HEK293 (cell line): ENCODE data around the gene IGSF9B.

Experiments used
- CTCF ChIA-PET: fragments of 350-600 bp; formaldehyde crosslinking; extraction: SDS; loops from one replicate; lab custom pipeline; 2021; ENCODE audit warnings: antibody characterized with exemption; lab: Yijun Ruan, JAX
- POLR2A ChIA-PET: fragments of 300-600 bp; formaldehyde crosslinking; extraction: SDS; loops from one replicate; lab custom pipeline; 2020; ENCODE audit warnings: antibody characterized with exemption, inconsistent platforms; lab: Yijun Ruan, JAX
- H3K27ac ChIP-seq: fragments of 200-500 bp; sonication (Bioruptor generic); 2 replicates; pipeline ENCODE4 v1.5.1; 2014; ENCODE audit warnings: low read depth, low read length, control low read depth, inconsistent platforms; ENCODE audit errors: extremely low read depth
- H3K36me3 ChIP-seq, 2 experiments: fragments of 200-500 bp in 1 of 2; sonication (Bioruptor generic) in 1 of 2; 1 replicate in 1 of 2; 2 replicates in 1 of 2; pipeline ENCODE4 v1.5.1; 2014 to 2017; ENCODE audit warnings: inconsistent platforms in 2 of 2, low read length in 2 of 2; ENCODE audit not compliant: control insufficient read depth in 2 of 2, insufficient read depth in 1 of 2
- H3K4me1 ChIP-seq: fragments of 200-500 bp; sonication (Bioruptor generic); 2 replicates; pipeline ENCODE4 v1.5.1; 2014; ENCODE audit warnings: mild to moderate bottlenecking, low read length, inconsistent platforms; ENCODE audit not compliant: control insufficient read depth, insufficient read depth
- H3K4me3 ChIP-seq: 2 replicates; pipeline ENCODE4 v1.5.1; 2011; ENCODE audit warnings: low read depth, mild to moderate bottlenecking, control low read depth, low read length, moderate library complexity
- H3K9me3 ChIP-seq: fragments of 200-500 bp; sonication (Bioruptor generic); 2 replicates; pipeline ENCODE4 v1.5.1; 2014; ENCODE audit warnings: low read depth, low read length, inconsistent platforms; ENCODE audit not compliant: control insufficient read depth, insufficient read depth
- HOXC10 ChIP-seq: sonication (generic); formaldehyde crosslinking; IDR thresholded peaks from 2 replicates; pipeline ENCODE4 v1.8.1; 2023; ENCODE audit warnings: mild to moderate bottlenecking, missing genetic modification reagents
- OVOL3 ChIP-seq: fragments of 450-650 bp; formaldehyde crosslinking; IDR thresholded peaks from 2 replicates; pipeline ENCODE4 v1.5.1; 2016; ENCODE audit warnings: missing biosample characterization, missing genetic modification characterization
- SP3 ChIP-seq: fragments of 450-650 bp; formaldehyde crosslinking; IDR thresholded peaks from 2 replicates; pipeline ENCODE4 v1.5.1; 2016; ENCODE audit warnings: missing biosample characterization, missing genetic modification characterization
- WT1 ChIP-seq: fragments of 450-650 bp; formaldehyde crosslinking; IDR thresholded peaks from 2 replicates; pipeline ENCODE4 v1.5.1; 2016; ENCODE audit warnings: missing biosample characterization, missing genetic modification characterization
- ZBTB1 ChIP-seq: fragments of 450-650 bp; formaldehyde crosslinking; IDR thresholded peaks from 2 replicates; pipeline ENCODE4 v1.5.1; 2016; ENCODE audit warnings: missing biosample characterization, missing genetic modification characterization
- ZFP3 ChIP-seq: fragments of 450-650 bp; formaldehyde crosslinking; IDR thresholded peaks from 2 replicates; pipeline ENCODE4 v1.5.1; 2016; ENCODE audit warnings: low read depth, missing biosample characterization, missing genetic modification characterization
- ZIC2 ChIP-seq: fragments of 450-650 bp; formaldehyde crosslinking; IDR thresholded peaks from 2 replicates; pipeline ENCODE4 v1.5.1; 2016; ENCODE audit warnings: missing biosample characterization, missing genetic modification characterization
- ZNF146 ChIP-seq: fragments of 450-650 bp; formaldehyde crosslinking; IDR thresholded peaks from 2 replicates; pipeline ENCODE4 v1.5.1; 2016; ENCODE audit warnings: missing biosample characterization, missing genetic modification characterization
- ZNF169 ChIP-seq: fragments of 450-650 bp; formaldehyde crosslinking; IDR thresholded peaks from 2 replicates; pipeline ENCODE4 v1.5.1; 2016; ENCODE audit warnings: missing biosample characterization, missing genetic modification characterization
- ZNF610 ChIP-seq: fragments of 450-650 bp; formaldehyde crosslinking; IDR thresholded peaks from 2 replicates; pipeline ENCODE4 v1.5.1; 2016; ENCODE audit warnings: missing biosample characterization, missing genetic modification characterization, borderline replicate concordance
- ZNF629 ChIP-seq: fragments of 450-650 bp; formaldehyde crosslinking; IDR thresholded peaks from 2 replicates; pipeline ENCODE4 v1.5.1; 2017; ENCODE audit warnings: missing biosample characterization, missing genetic modification characterization
- ZNF660 ChIP-seq: fragments of 450-650 bp; IDR thresholded peaks from 2 replicates; pipeline ENCODE4 v1.5.1; 2018; ENCODE audit warnings: missing biosample characterization, mild to moderate bottlenecking, missing genetic modification characterization
- ZNF677 ChIP-seq: fragments of 450-650 bp; IDR thresholded peaks from 2 replicates; pipeline ENCODE4 v1.5.0; 2018; ENCODE audit warnings: missing biosample characterization, mild to moderate bottlenecking, missing genetic modification characterization, moderate library complexity
- ZNF830 ChIP-seq: fragments of 450-650 bp; IDR thresholded peaks from 2 replicates; pipeline ENCODE4 v1.5.0; 2018; ENCODE audit warnings: missing biosample characterization, missing genetic modification characterization, low read depth, mild to moderate bottlenecking, moderate library complexity
- ZSCAN16 ChIP-seq: fragments of 450-650 bp; formaldehyde crosslinking; IDR thresholded peaks from 2 replicates; pipeline ENCODE4 v1.5.1; 2016; ENCODE audit warnings: missing biosample characterization, missing genetic modification characterization
- ZSCAN30 ChIP-seq: fragments of 450-650 bp; IDR thresholded peaks from 2 replicates; pipeline ENCODE4 v1.5.1; 2018; ENCODE audit warnings: missing biosample characterization, mild to moderate bottlenecking, missing genetic modification characterization, moderate library complexity
- TF ChIP-seq, protein P1 (sequence below): fragments of 450-650 bp; formaldehyde crosslinking; IDR thresholded peaks from 2 replicates; pipeline ENCODE4 v1.5.1; 2016; ENCODE audit warnings: missing biosample characterization, missing genetic modification characterization
- TF ChIP-seq, protein P2 (sequence below): fragments of 450-650 bp; formaldehyde crosslinking; conservative IDR thresholded peaks from 2 replicates; pipeline ENCODE4 v1.5.1; 2016; ENCODE audit warnings: low read depth, missing biosample characterization, missing genetic modification characterization
- TF ChIP-seq, protein P3 (sequence below): fragments of 450-650 bp; formaldehyde crosslinking; IDR thresholded peaks from 2 replicates; pipeline ENCODE4 v1.5.1; 2016; ENCODE audit warnings: missing biosample characterization, missing genetic modification characterization
- TF ChIP-seq, protein P4 (sequence below): fragments of 450-650 bp; formaldehyde crosslinking; optimal IDR thresholded peaks from 2 replicates; pipeline ENCODE3; 2016; ENCODE audit warnings: missing biosample characterization, mild to moderate bottlenecking, missing genetic modification characterization

IGSF9B gene

DNA sequence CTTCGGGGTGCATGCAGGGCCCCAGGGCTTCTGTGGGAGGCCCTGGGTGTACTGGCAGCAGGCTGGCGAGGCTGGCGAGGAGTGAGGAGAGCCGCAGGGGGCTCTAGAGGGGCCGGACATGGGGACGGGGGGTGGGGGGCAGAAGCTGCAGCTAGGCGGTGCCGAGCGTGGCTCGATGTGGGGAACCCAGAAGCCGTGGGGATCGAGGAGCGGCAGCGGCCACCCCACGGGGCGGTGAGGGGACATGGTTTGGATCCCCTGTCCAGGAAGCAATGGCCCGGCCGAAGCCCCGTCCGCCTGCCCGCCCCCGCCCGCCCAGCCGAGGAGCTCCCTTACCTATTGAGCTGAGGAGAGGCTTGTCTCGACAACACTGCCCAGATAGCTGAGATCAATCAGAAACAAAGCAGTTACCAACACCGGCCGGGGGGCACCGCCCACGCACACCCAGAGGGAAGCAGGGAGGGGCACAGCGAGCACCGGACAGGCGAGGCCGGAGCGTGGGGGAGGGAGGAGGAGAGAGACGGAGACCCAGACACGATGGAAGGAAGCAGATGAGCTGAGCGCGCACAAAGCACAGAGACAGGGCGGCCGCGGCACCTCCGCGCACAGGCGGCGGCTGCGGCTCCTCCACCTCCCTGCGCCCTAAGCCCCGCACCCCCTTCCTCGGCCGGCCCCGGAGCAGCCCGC, 38.7 kb downstream of the IGSF9B start:
- TF ChIP-seq ZNF830 (tag by site-specific recombination) (no peak), ZNF629 (no peak), ZBTB1 (tag by site-specific recombination) (no peak), ZNF169 (tag by site-specific recombination) (no peak), ZFP3 (tag by site-specific recombination) (no peak), SP3 (tag by site-specific recombination) (no peak), ZSCAN30 (tag by site-specific recombination) (no peak), WT1 (tag by site-specific recombination) (no peak), ZSCAN16 (no peak), ZIC2 (tag by site-specific recombination) (no peak), ZNF610 (tag by site-specific recombination) (no peak), HOXC10 (CRISPR knock-in tag) (no peak)
- TF ChIP-seq, protein P1, sequence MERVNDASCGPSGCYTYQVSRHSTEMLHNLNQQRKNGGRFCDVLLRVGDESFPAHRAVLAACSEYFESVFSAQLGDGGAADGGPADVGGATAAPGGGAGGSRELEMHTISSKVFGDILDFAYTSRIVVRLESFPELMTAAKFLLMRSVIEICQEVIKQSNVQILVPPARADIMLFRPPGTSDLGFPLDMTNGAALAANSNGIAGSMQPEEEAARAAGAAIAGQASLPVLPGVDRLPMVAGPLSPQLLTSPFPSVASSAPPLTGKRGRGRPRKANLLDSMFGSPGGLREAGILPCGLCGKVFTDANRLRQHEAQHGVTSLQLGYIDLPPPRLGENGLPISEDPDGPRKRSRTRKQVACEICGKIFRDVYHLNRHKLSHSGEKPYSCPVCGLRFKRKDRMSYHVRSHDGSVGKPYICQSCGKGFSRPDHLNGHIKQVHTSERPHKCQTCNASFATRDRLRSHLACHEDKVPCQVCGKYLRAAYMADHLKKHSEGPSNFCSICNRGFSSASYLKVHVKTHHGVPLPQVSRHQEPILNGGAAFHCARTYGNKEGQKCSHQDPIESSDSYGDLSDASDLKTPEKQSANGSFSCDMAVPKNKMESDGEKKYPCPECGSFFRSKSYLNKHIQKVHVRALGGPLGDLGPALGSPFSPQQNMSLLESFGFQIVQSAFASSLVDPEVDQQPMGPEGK (tag by site-specific recombination): no peak
- TF ChIP-seq, protein P2, sequence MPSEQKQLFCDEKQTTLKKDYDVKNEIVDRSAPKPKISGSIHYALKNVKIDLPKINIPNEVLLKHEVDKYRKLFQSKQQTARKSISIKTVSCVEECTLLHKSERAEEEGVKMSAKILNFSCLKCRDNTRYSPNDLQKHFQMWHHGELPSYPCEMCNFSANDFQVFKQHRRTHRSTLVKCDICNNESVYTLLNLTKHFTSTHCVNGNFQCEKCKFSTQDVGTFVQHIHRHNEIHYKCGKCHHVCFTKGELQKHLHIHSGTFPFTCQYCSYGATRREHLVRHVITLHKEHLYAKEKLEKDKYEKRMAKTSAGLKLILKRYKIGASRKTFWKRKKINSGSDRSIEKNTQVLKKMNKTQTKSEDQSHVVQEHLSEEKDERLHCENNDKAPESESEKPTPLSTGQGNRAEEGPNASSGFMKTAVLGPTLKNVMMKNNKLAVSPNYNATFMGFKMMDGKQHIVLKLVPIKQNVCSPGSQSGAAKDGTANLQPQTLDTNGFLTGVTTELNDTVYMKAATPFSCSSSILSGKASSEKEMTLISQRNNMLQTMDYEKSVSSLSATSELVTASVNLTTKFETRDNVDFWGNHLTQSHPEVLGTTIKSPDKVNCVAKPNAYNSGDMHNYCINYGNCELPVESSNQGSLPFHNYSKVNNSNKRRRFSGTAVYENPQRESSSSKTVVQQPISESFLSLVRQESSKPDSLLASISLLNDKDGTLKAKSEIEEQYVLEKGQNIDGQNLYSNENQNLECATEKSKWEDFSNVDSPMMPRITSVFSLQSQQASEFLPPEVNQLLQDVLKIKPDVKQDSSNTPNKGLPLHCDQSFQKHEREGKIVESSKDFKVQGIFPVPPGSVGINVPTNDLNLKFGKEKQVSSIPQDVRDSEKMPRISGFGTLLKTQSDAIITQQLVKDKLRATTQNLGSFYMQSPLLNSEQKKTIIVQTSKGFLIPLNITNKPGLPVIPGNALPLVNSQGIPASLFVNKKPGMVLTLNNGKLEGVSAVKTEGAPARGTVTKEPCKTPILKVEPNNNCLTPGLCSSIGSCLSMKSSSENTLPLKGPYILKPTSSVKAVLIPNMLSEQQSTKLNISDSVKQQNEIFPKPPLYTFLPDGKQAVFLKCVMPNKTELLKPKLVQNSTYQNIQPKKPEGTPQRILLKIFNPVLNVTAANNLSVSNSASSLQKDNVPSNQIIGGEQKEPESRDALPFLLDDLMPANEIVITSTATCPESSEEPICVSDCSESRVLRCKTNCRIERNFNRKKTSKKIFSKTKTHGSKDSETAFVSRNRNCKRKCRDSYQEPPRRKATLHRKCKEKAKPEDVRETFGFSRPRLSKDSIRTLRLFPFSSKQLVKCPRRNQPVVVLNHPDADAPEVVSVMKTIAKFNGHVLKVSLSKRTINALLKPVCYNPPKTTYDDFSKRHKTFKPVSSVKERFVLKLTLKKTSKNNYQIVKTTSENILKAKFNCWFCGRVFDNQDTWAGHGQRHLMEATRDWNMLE (tag by site-specific recombination): no peak
- TF ChIP-seq, protein P3, sequence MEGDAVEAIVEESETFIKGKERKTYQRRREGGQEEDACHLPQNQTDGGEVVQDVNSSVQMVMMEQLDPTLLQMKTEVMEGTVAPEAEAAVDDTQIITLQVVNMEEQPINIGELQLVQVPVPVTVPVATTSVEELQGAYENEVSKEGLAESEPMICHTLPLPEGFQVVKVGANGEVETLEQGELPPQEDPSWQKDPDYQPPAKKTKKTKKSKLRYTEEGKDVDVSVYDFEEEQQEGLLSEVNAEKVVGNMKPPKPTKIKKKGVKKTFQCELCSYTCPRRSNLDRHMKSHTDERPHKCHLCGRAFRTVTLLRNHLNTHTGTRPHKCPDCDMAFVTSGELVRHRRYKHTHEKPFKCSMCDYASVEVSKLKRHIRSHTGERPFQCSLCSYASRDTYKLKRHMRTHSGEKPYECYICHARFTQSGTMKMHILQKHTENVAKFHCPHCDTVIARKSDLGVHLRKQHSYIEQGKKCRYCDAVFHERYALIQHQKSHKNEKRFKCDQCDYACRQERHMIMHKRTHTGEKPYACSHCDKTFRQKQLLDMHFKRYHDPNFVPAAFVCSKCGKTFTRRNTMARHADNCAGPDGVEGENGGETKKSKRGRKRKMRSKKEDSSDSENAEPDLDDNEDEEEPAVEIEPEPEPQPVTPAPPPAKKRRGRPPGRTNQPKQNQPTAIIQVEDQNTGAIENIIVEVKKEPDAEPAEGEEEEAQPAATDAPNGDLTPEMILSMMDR (tag by site-specific recombination): no peak
- ChIA-PET CTCF (no interaction called here), POLR2A (interaction anchor here (0.6 kb wide), 1 partner anchor 391 kb away, joined by 3 read pairs; no protein-coding TSS in a partner anchor)
- Histone ChIP-seq H3K4me3 (no peak overlapping the region), H3K4me1 (no peaks in the 10 kb centered on the region), H3K36me3 (peaks cover 0 to 17% of the 10 kb centered on the region in 2 experiments; a peak in 1 of 3 replicates), H3K9me3 (no peaks in the 10 kb centered on the region), H3K27ac (no peak overlapping the region)

DNA sequence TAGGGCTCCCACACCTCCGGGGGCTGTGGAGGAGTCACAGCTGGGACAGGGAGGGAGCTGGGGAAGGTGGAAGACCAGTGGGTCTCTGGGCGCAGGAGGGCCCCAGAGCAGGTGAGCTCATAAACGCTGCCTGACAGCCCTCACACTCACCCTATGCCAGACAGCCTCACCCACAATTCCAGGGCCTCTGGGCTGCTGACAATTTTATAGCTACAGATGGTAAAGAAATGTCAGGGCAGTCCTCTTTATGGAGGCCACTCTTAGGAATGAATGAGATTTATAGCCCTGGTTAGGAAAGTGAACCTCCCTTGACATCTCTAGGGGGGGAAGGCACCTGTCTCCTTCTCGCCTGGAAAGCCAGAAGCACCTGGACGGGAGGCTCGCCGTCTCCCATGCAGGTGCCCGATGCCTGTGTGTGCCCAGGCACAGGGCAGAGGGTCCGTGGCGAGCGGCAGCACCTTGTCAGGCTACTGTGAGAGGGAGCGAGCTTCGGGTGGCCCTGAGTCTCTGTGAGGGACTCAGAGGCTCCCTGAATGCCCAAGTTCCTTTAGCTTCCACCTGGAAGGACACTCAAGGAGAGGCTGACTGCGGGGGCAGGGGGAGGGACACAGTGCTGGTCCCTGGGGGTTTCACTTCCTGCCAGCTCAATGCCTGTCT, 39.9 kb downstream of the IGSF9B start:
- POLR2A ChIA-PET: no interaction called here
- Histone ChIP-seq H3K27ac (no peak overlapping the region), H3K36me3 (peaks cover 0 to 16% of the 10 kb centered on the region in 2 experiments; a peak in 1 of 3 replicates), H3K4me1 (no peaks in the 10 kb centered on the region), H3K9me3 (no peaks in the 10 kb centered on the region), H3K4me3 (no peak overlapping the region)
- CTCF ChIA-PET: interaction anchor here (1.2 to 2.2 kb wide), 2 partner anchors 11 to 133 kb away, joined by 3 to 5 read pairs; no protein-coding TSS in a partner anchor
- no peak for TF ChIP-seq ZNF146
- no peak for TF ChIP-seq ZNF677 (tag by site-specific recombination)
- TF ChIP-seq OVOL3 (tag by site-specific recombination): no peak
- TF ChIP-seq ZNF660: no peak
- TF ChIP-seq, protein P4, sequence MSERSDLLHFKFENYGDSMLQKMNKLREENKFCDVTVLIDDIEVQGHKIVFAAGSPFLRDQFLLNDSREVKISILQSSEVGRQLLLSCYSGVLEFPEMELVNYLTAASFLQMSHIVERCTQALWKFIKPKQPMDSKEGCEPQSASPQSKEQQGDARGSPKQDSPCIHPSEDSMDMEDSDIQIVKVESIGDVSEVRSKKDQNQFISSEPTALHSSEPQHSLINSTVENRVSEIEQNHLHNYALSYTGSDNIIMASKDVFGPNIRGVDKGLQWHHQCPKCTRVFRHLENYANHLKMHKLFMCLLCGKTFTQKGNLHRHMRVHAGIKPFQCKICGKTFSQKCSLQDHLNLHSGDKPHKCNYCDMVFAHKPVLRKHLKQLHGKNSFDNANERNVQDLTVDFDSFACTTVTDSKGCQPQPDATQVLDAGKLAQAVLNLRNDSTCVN (tag by site-specific recombination): no peak
